GM19043 (cell line): Measurements from ENCODE around the gene DTNB.
"Not testable (repeated sequence)": the region's sequence is repeated elsewhere in the genome, so short reads cannot be mapped to it uniquely, and the experiment has no call there.

Experiments
- ATAC-seq: cut with Tn5 transposase; IDR thresholded peaks from one replicate; pipeline ENCODE4 v1.9.1; 2021; ENCODE audit warnings: low read depth; ENCODE audit not compliant: unreplicated experiment

Gene DTNB

DNA sequence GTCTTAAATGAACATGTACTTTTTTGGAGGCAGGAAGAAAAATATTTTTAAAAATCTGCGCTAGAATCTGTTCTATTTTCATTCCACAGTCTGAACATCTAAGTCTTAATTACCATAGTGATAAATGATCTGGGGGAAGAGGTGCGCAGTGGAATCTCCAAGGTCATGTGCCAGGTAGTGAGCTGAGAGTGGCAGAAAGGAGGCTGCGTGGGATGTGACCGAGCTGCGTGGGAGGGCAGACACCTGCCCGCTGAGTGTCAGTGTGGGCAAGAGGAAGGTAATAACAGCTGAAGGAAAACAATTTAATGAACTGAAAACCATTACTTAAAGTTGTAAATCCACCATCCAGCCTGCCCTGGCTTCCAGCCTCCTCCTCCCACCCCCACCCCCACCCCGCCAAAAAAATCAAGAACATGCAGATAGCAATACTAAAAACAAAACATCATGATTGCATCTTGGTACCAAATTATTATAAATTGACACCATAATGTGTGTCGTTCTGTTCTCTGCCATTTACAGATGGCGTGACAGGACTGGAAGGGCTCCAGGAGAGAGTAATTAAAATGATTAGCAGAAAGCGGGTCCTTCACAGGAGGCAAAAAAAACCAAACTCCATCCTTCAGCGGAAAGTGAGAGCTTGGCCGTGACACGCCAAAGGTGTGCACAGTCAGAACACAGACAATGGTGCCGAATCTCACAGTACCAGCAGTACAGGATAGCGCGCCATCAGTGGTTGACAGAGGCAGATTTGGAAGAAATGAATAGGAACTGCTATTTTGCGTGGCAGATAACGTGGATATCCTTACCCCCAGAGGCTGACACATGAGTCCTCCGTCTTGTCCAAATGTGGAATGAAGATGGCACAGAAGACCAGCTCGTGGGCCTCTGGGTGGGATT, 11.4 kb upstream of the DTNB start:
- ATAC-seq, result no peak

DNA sequence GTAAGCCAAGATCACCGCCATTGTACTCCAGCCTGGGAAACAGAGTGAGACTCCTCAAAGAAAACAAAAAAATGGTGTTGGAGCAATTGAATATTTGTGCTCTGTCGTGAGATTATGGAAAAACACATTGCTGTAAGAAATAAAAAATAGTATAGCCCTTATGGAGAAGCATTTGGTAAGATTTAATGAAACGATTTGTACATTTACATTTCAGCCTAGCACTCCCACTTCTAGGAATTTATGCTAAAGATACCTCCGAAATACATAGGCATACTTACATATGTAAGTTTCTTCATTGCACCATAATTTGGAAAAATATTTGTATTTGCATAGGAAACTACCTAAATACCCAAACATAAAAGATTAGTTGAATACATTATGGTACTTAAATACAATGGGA, 8.7 kb upstream of the DTNB start:
- no peak for ATAC-seq

DNA sequence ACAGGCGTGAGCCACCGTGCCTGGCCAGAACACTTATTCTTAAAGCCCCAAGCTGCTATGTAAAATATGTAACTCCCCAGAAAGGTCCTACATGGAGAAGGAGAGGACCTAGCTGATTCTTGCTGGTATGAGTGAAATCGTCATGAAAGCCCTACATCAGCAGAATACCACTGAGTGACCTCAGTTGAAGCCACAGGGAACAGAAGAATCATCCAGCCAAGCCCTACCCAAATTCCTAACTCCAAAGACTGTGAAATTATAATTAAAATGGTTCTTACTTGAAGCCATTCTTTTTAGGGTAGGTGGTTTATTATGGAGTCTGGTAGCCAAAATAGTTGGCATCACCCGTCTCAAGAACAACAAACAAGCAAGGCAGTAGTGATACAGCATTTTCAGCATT, 4.5 kb upstream of the DTNB start:
- ATAC-seq, result no peak

GRCh38 chr2:25674077-25674362, 643 bp upstream of the DTNB start:
- ATAC-seq, result no peak

DNA sequence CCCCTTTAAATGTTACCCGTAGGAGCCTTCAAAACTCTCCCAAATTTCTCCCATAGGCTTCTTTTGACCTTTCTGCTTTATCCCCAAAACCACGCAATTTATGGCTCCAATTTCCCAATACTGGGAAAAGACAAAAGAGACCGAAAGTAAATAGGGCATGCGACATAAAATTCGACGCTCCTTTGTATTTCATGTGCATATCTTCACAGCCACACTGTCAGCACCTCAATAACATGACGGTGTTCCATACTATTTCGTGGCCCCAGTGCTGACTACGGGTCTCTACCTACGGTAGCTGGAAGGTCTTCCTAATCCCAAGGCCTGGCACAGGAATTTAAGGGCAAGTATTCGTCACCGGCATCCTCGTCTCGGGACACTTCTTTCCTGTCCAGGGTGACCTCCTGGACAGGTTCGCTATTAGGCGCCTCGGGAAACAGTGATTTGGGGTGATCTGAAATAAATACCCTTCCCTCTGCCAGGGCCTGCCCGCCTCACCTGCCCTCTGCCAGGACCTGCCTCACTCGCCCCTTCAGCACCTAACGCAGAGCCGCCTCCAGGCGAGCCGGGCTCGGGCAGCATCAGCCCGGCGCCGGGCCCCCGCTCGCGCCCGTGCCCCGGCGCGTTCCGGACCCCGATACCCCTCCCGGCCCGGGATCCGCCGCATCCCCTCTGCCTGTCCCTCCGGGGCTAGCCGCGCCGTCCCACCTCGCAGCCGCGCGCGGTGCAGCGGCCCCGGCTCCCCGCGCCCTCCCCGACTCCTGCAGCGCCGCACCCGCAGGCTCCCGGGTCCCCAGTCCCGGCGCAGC, 680 bp downstream of the DTNB start:
- peak; percentile 55 for ATAC-seq

- ATAC-seq, result no peak
Observed at GRCh38 chr2:25671622-25672021, 1.8 kb downstream of the DTNB start.

- ATAC-seq, result no peak
Observed at GRCh38 chr2:25669520-25669919, 3.9 kb downstream of the DTNB start.

DNA sequence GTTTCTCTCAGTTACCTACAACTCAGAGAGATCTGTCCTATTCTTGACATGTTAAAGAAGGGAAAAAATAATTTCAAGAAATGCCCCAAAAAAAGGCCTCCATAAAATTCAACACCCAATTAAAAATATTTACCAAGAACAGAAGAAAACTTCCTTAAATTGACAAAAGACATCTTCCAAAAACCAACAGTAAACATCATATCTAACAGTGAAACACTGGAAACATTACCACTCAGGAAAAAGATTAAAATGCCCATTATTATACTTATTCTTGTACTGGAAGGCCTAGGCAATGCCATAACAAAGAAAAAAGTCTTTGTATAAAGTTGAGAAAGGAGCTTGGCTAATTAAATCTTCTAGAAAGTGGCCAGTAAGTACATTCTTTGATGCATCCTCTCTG, 7.2 kb downstream of the DTNB start:
- ATAC-seq, result no peak

DNA sequence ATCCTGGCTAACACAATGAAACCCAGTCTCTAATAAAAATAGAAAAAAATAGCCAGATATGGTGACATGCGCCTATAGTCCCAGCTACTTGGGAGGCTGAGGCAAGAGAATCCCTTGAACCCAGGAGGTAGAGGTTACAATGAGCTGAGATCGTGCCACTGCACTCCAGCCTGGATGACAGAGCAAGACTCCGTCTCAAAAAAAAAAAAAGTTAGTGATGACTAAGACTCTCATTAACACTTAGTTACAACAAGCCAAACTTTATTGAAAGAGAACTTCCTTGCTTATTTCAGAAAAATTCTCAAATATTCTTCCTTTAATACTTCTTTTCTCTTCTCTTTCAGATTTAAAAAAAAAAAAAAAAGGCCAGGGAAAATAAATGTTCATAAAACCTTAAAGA, 7.9 kb downstream of the DTNB start:
- ATAC-seq, result not testable (repeated sequence)

DNA sequence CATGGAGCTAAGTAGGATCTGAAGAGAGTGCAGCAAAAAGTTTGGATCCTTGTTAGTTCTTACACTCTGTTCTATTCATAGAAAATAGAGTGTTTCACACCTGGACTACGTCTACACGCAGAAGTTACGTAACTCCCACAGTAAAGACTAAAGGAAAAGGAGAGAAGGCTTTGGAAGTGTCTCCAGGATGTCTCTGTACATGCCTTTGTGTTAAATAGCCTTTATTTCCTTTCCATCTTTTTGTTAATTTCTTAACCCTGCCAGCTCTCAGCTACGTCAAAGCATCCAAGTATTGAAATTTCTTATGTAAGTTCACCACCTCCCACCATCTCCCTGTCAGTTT, 8.4 kb downstream of the DTNB start:
- ATAC-seq, result no peak

GRCh38 chr2:25664183-25664964, 9.0 kb downstream of the DTNB start:
- no peak for ATAC-seq

- no peak for ATAC-seq
Observed at GRCh38 chr2:25655316-25655715, 18.1 kb downstream of the DTNB start.

GRCh38 chr2:25654801-25655200, 18.6 kb downstream of the DTNB start:
- no peak for ATAC-seq

DNA sequence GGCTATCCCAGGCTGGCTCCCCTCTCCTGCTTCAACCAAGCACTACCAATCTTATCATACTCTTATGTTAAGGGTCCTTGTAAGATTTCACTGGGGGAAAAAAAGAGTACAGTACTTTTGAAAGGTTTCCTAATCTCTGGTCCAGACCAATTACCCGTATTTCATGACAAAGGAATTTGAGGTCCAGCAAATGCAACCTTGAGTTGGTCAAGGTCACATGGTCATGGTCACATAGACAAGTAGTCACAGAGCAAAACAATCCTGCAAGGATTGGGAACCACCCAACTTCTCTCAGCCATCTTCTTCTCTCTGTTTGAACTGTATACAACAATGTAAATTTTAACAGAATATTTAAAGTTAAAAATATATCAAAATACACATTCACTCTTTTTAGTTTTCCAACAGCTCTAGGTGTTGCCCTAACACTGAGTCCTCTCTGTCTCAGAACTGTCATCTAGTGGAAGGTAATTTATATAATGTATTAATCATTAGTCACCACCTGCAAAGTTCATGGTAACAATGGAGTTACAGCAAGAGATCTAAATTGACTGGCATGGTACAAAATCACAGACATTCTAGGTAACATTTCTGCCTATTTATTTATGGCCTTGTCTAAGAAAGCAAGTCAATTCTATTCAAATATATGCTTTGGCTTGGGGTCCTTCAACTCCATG, 21.5 kb downstream of the DTNB start:
- no peak for ATAC-seq

- no peak for ATAC-seq
Observed at GRCh38 chr2:25651066-25651465, 22.3 kb downstream of the DTNB start.

DNA sequence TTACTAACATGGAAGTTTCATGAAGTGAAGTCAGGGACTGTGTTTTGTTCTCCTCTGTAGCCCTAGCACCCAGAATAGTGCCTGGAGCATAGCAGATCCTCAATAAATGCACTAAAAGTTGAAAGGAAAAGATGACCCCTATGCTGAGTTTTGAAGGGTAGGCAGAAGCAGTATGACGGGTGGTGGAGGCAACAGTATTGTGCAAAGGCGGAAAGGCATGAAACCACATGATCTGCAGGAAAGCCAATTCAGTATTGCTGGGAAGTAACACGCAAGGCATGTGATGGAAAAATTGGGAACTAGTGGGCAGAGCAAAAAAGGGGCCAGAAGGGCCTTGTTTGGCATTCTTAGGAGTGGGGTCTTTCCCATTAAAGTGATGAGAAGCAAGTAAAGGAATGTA, 23.1 kb downstream of the DTNB start:
- ATAC-seq, result no peak

DNA sequence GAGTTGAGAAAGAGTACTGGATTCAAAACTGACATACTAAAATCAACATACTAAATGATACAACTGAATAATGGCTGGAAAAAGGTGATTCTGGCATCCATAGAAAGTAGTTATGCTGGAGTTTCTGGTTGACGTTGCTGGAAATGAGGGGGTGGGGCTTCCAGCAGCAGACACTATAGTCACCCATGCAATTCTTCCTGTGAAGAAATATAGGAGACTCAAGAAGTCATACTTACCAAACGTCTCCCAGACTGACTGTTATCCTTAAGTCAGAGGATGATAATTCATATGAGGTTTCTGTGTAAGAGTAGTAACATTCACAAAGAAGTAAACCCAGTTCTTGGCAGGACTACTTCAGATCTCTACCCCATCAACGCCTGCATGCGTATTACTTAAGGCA, 23.6 kb downstream of the DTNB start:
- ATAC-seq, result no peak

DNA sequence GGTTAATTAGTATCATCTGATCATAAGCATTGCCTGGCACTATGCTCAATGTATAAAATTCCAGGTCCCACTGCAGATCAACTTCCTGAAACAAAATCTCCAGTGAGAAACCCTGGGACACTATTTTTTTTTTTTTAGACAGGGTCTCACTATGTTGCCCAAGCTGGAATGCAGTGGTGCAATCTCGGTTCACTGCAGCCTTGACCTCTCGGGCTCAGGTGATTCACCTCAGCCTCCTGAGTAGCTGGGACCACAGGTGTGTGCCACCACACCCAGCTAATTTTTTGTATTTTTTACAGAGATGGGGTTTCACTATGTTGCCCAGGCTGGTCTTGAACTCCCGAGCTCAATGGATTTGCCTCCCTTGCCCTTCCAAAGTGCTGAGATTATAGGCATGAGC, 31.1 kb downstream of the DTNB start:
- no peak for ATAC-seq

DNA sequence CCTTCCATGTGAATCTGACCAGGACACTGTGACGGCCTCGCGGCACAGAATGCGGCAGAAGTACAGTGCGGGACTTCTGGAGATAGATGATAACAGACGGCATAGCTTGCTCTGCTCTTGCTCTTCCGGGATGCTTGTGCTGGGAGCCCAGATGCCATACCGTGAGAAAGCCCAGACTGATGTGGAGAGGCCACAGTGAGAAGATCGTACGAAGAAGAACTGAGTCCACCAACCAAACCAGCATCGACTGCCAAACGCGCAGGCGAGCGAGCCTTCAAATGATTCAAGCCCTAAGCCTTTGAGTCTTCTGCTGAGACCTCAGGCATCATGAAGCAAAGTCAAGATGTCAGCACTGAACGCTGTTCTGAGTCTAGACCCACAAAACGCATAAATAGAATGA, 33.7 kb downstream of the DTNB start:
- no peak for ATAC-seq

DNA sequence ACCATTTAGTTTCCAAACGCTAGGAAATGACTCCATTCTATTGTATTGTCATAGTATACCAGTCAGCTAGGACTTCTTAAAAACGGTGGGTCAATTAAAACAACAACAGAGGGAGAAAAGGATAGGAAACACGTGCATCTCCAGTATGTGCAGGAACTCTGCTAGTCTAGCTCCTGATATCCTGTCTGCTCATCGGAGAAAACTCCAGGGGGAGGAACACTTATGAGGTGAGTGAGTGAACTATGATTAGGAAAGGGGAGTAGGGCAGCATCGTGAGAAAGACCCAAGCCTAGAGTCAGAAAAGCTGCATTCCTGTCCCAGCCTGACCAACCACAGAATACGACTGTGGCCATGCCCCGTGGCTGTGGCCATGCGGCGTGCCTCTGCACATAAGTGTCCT, 34.2 kb downstream of the DTNB start:
- ATAC-seq, result no peak

GRCh38 chr2:25635797-25636196, 37.6 kb downstream of the DTNB start:
- ATAC-seq, result no peak
